Measurements from ENCODE around the gene MFRP.
A peak's percentile ranks its signal among the peaks of the same experiment; 100 is the strongest.

The MFRP gene

GRCh38 chr11:119335091-119335654 lies 11.3 kb downstream of the MFRP start:
- Histone ChIP-seq H3K4me3 (ENCODE audit: low read length in 2 of 2) (peak overlapping the region; percentile 93), H3K4me1 (ENCODE audit: control insufficient read depth, insufficient read depth, low read length) (peaks cover 49% of the 10 kb centered on the region), H3K27me3 (ENCODE audit: control insufficient read depth in 1 of 2, insufficient read depth in 2 of 2, low read length in 2 of 2) (no peaks in the 10 kb centered on the region), H3K9me3 (ENCODE audit: control insufficient read depth in 2 of 2, low read length in 2 of 2) (no peaks in the 10 kb centered on the region), H3K36me3 (ENCODE audit: control insufficient read depth in 2 of 2, insufficient read depth in 2 of 2, low read length in 2 of 2) (peaks cover 0 to 5% of the 10 kb centered on the region in 2 donors), H3K9ac (ENCODE audit: low read length in 2 of 2) (peak overlapping the region in 1 of 2 donors; percentile 89), H3K27ac (ENCODE audit: low read length) (peak overlapping the region; percentile 88)

DNA sequence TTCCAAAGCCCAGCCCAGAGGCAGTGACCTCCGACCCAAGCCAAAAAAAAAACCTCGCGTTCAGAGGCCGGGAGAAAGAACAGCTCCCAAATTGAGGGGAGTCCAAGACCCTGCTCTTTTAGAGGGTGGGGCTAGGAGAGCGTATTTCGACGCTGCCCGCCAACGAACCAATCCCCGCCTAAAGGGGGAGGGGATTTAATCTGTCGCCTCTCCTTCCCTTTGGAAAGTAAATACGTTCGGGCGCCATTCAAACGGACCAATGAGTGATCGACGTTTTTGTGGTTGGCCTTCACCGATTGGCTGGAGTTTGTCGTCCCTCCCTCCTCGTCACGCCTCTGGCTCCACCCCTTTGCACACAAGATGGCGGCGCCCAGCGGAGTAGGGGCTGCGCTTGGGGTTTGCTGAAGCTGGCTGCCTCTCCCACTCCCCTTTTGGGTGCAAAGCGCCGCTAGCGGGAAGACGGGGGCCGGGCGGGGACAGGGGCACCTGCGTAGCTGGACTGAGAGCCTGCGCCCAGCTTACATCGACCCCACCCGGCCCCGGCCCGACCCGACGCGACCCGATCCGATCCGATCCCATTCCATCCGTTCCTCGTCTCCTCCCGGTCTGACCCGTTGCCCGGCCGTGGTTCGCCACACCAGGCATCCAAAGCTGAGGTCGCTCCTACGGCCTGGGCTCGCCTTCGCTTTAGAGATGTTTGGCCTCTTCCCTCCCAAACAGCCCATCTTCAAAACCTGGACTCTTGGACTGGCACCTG lies 12.2 kb downstream of the MFRP start, which contains the start of gene RNF26:
Gene RNF26 (plus strand): TSS at position 354 of the 757 bp plus-strand sequence. CDS start 596 bp downstream, outside the sequence.
- Histone ChIP-seq H3K4me3 (ENCODE audit: low read length in 2 of 2) (peak within 1 kb of the TSS; percentile 93), H3K4me1 (ENCODE audit: control insufficient read depth, insufficient read depth, low read length) (peaks cover 41% of the 10 kb centered on the region)

GRCh38 chr11:119332111-119332765 lies 14.3 kb downstream of the MFRP start:
- H3K27ac ChIP-seq (ENCODE audit: low read length): no peak overlapping the region
- H3K4me3 ChIP-seq (ENCODE audit: low read length in 2 of 2): no peak overlapping the region
- H3K4me1 ChIP-seq (ENCODE audit: control insufficient read depth, insufficient read depth, low read length): peaks cover 20% of the 10 kb centered on the region
- no peaks in the 10 kb centered on the region for H3K9me3 ChIP-seq (ENCODE audit: control insufficient read depth in 2 of 2, low read length in 2 of 2)
- no peak overlapping the region for H3K9ac ChIP-seq (ENCODE audit: low read length in 2 of 2)
- peaks cover 0 to 5% of the 10 kb centered on the region in 2 donors for H3K36me3 ChIP-seq (ENCODE audit: control insufficient read depth in 2 of 2, insufficient read depth in 2 of 2, low read length in 2 of 2)
- no peaks in the 10 kb centered on the region for H3K27me3 ChIP-seq (ENCODE audit: control insufficient read depth in 1 of 2, insufficient read depth in 2 of 2, low read length in 2 of 2)

More for the DNA sequence above, 12.2 kb downstream of the MFRP start, which contains the start of gene RNF26:
- Histone ChIP-seq H3K9me3 (ENCODE audit: control insufficient read depth in 2 of 2, low read length in 2 of 2) (no peaks in the 10 kb centered on the region), H3K27me3 (ENCODE audit: control insufficient read depth in 1 of 2, insufficient read depth in 2 of 2, low read length in 2 of 2) (no peaks in the 10 kb centered on the region), H3K9ac (ENCODE audit: low read length in 2 of 2) (peak within 1 kb of the TSS; percentile 89 to 90), H3K27ac (ENCODE audit: low read length) (peak within 1 kb of the TSS; percentile 88), H3K36me3 (ENCODE audit: control insufficient read depth in 2 of 2, insufficient read depth in 2 of 2, low read length in 2 of 2) (peaks cover 0 to 5% of the 10 kb centered on the region in 2 donors)

- Histone ChIP-seq H3K4me3 (ENCODE audit: low read length in 2 of 2) (no peak overlapping the region), H3K9me3 (ENCODE audit: control insufficient read depth in 2 of 2, low read length in 2 of 2) (no peaks in the 10 kb centered on the region), H3K9ac (ENCODE audit: low read length in 2 of 2) (no peak overlapping the region), H3K36me3 (ENCODE audit: control insufficient read depth in 2 of 2, insufficient read depth in 2 of 2, low read length in 2 of 2) (no peaks in the 10 kb centered on the region), H3K27me3 (ENCODE audit: control insufficient read depth in 1 of 2, insufficient read depth in 2 of 2, low read length in 2 of 2) (no peaks in the 10 kb centered on the region), H3K27ac (ENCODE audit: low read length) (no peak overlapping the region), H3K4me1 (ENCODE audit: control insufficient read depth, insufficient read depth, low read length) (peaks cover 7% of the 10 kb centered on the region)
Observed at GRCh38 chr11:119330237-119330636, 16.3 kb downstream of the MFRP start.

DNA sequence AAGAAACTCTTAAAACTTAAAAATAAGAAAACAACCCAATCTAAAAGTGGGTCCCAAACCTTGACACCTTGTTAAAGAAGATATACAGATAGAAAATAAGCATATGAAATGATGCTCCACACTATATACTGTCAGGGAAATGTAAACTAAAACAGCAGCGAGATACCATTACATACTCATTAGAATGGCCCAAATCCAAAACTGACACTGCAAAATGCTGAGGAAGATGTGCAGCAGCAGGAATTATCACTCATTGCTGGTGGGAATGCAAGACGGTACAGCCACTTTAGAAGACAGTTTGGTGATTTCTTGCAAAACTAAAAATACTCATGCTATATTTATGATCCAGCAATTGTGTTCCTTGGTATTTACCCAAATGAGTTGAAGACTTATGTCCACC lies 17.2 kb downstream of the MFRP start:
- Histone ChIP-seq H3K27ac (ENCODE audit: low read length) (no peak overlapping the region), H3K27me3 (ENCODE audit: control insufficient read depth in 1 of 2, insufficient read depth in 2 of 2, low read length in 2 of 2) (no peaks in the 10 kb centered on the region), H3K4me1 (ENCODE audit: control insufficient read depth, insufficient read depth, low read length) (peaks cover 2% of the 10 kb centered on the region), H3K9me3 (ENCODE audit: control insufficient read depth in 2 of 2, low read length in 2 of 2) (no peaks in the 10 kb centered on the region), H3K9ac (ENCODE audit: low read length in 2 of 2) (no peak overlapping the region), H3K36me3 (ENCODE audit: control insufficient read depth in 2 of 2, insufficient read depth in 2 of 2, low read length in 2 of 2) (no peaks in the 10 kb centered on the region), H3K4me3 (ENCODE audit: low read length in 2 of 2) (no peak overlapping the region)

- H3K27ac ChIP-seq (ENCODE audit: low read length): peak overlapping the region; percentile 99
- no peaks in the 10 kb centered on the region for H3K36me3 ChIP-seq (ENCODE audit: control insufficient read depth in 2 of 2, insufficient read depth in 2 of 2, low read length in 2 of 2)
- H3K4me3 ChIP-seq (ENCODE audit: low read length in 2 of 2): no peak overlapping the region
- H3K9me3 ChIP-seq (ENCODE audit: control insufficient read depth in 2 of 2, low read length in 2 of 2): no peaks in the 10 kb centered on the region
- H3K4me1 ChIP-seq (ENCODE audit: control insufficient read depth, insufficient read depth, low read length): peaks cover 47% of the 10 kb centered on the region
- no peak overlapping the region for H3K9ac ChIP-seq (ENCODE audit: low read length in 2 of 2)
- H3K27me3 ChIP-seq (ENCODE audit: control insufficient read depth in 1 of 2, insufficient read depth in 2 of 2, low read length in 2 of 2): no peaks in the 10 kb centered on the region
Observed at GRCh38 chr11:119324189-119324588, 22.3 kb downstream of the MFRP start.

DNA sequence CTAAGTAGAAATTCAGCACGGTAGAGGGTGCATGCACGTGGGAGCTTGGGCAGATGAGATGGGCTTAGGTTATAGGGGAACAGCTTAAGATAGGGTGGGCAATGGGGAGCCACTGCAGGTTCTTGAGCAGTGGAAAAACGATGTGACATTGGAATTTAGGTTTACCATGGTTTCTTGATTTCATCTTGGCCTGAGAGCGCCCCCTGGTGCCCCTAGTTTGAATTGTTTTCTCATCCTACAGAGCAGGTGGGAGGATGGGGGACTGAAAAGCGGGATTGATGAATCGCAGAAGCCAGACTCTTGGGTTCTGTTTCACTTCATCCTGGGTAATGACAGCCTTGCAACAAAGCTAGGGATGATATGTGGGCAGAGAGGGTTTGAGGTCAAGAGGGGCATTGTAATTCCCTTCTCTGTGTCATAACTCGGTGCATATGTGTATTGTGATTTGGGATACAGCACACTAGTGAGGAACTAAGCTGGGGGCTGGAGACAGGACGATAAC lies 22.9 kb downstream of the MFRP start:
- Histone ChIP-seq H3K4me3 (ENCODE audit: low read length in 2 of 2) (peak overlapping the region in 1 of 2 donors; percentile 35), H3K9ac (ENCODE audit: low read length in 2 of 2) (no peak overlapping the region), H3K36me3 (ENCODE audit: control insufficient read depth in 2 of 2, insufficient read depth in 2 of 2, low read length in 2 of 2) (no peaks in the 10 kb centered on the region), H3K27me3 (ENCODE audit: control insufficient read depth in 1 of 2, insufficient read depth in 2 of 2, low read length in 2 of 2) (no peaks in the 10 kb centered on the region), H3K4me1 (ENCODE audit: control insufficient read depth, insufficient read depth, low read length) (peaks cover 53% of the 10 kb centered on the region), H3K27ac (ENCODE audit: low read length) (peak overlapping the region; percentile 99), H3K9me3 (ENCODE audit: control insufficient read depth in 2 of 2, low read length in 2 of 2) (no peaks in the 10 kb centered on the region)

GRCh38 chr11:119322921-119323531 lies 23.5 kb downstream of the MFRP start:
- H3K9me3 ChIP-seq (ENCODE audit: control insufficient read depth in 2 of 2, low read length in 2 of 2): no peaks in the 10 kb centered on the region
- peaks cover 59% of the 10 kb centered on the region for H3K4me1 ChIP-seq (ENCODE audit: control insufficient read depth, insufficient read depth, low read length)
- H3K4me3 ChIP-seq (ENCODE audit: low read length in 2 of 2): peak overlapping the region in 1 of 2 donors; percentile 35
- H3K9ac ChIP-seq (ENCODE audit: low read length in 2 of 2): no peak overlapping the region
- H3K36me3 ChIP-seq (ENCODE audit: control insufficient read depth in 2 of 2, insufficient read depth in 2 of 2, low read length in 2 of 2): no peaks in the 10 kb centered on the region
- peak overlapping the region; percentile 99 for H3K27ac ChIP-seq (ENCODE audit: low read length)
- H3K27me3 ChIP-seq (ENCODE audit: control insufficient read depth in 1 of 2, insufficient read depth in 2 of 2, low read length in 2 of 2): no peaks in the 10 kb centered on the region

GRCh38 chr11:119322360-119322739 lies 24.2 kb downstream of the MFRP start:
- no peaks in the 10 kb centered on the region for H3K27me3 ChIP-seq (ENCODE audit: control insufficient read depth in 1 of 2, insufficient read depth in 2 of 2, low read length in 2 of 2)
- H3K36me3 ChIP-seq (ENCODE audit: control insufficient read depth in 2 of 2, insufficient read depth in 2 of 2, low read length in 2 of 2): no peaks in the 10 kb centered on the region
- H3K4me3 ChIP-seq (ENCODE audit: low read length in 2 of 2): no peak overlapping the region
- H3K4me1 ChIP-seq (ENCODE audit: control insufficient read depth, insufficient read depth, low read length): peaks cover 66% of the 10 kb centered on the region
- H3K27ac ChIP-seq (ENCODE audit: low read length): peak overlapping the region; percentile 99
- H3K9ac ChIP-seq (ENCODE audit: low read length in 2 of 2): no peak overlapping the region
- H3K9me3 ChIP-seq (ENCODE audit: control insufficient read depth in 2 of 2, low read length in 2 of 2): no peaks in the 10 kb centered on the region

- Histone ChIP-seq H3K27me3 (ENCODE audit: control insufficient read depth in 1 of 2, insufficient read depth in 2 of 2, low read length in 2 of 2) (no peaks in the 10 kb centered on the region), H3K4me1 (ENCODE audit: control insufficient read depth, insufficient read depth, low read length) (peaks cover 71% of the 10 kb centered on the region), H3K9ac (ENCODE audit: low read length in 2 of 2) (peak overlapping the region; percentile 96), H3K9me3 (ENCODE audit: control insufficient read depth in 2 of 2, low read length in 2 of 2) (no peaks in the 10 kb centered on the region), H3K27ac (ENCODE audit: low read length) (peak overlapping the region; percentile 99), H3K36me3 (ENCODE audit: control insufficient read depth in 2 of 2, insufficient read depth in 2 of 2, low read length in 2 of 2) (no peaks in the 10 kb centered on the region), H3K4me3 (ENCODE audit: low read length in 2 of 2) (peak overlapping the region; percentile 72 to 73)
Observed at GRCh38 chr11:119320776-119321524, 25.6 kb downstream of the MFRP start.

All from stomach smooth muscle (tissue), 2 donors.